GM23338 (cell line): Measurements from ENCODE around the gene PLEKHJ1. TPM values are rescaled to one million over a fixed set of nuclear protein-coding genes. Genes with fewer than 3 reads are reported as not detected.

Experiments
- ATAC-seq: fragments of 200-7000 bp; cut with Tn5 transposase; 3 replicates; pipeline ENCODE4 v1.9.1; 2020
- DNase-seq: peaks from one replicate; pipeline ENCODE4 v3.0.0-alpha.2; 2015; ENCODE audit warnings: low spot score
- H2AFZ ChIP-seq: fragments of 200-600 bp; sonication (generic); 2 replicates; pipeline ENCODE4 v1.8.0; 2016; ENCODE audit warnings: antibody characterized with exemption, mild to moderate bottlenecking, moderate library complexity
- H3F3A ChIP-seq: fragments of 200-600 bp; sonication (generic); replicated peaks from 2 replicates; pipeline ENCODE4 v1.8.0; 2017; ENCODE audit warnings: antibody characterized with exemption, mixed run types, low read depth
- H3K27ac ChIP-seq: fragments of 200-600 bp; sonication (generic); 2 replicates; pipeline ENCODE4 v1.6.1; 2016; ENCODE audit warnings: low read depth
- H3K27me3 ChIP-seq: fragments of 200-600 bp; sonication (generic); 2 replicates; pipeline ENCODE4 v1.8.0; 2016; ENCODE audit warnings: mild to moderate bottlenecking, mixed run types, moderate library complexity; ENCODE audit not compliant: insufficient read depth
- H3K36me3 ChIP-seq: fragments of 200-600 bp; sonication (generic); 2 replicates; pipeline ENCODE4 v1.8.0; 2016; ENCODE audit warnings: mild to moderate bottlenecking; ENCODE audit not compliant: insufficient read depth
- H3K4me1 ChIP-seq: fragments of 200-600 bp; sonication (generic); 2 replicates; pipeline ENCODE4 v1.8.0; 2016; ENCODE audit warnings: mild to moderate bottlenecking, moderate library complexity; ENCODE audit not compliant: insufficient read depth
- H3K4me2 ChIP-seq: fragments of 200-600 bp; sonication (generic); 2 replicates; pipeline ENCODE4 v1.7.1; 2017; ENCODE audit warnings: mixed run types
- H3K4me3 ChIP-seq: fragments of 200-600 bp; sonication (generic); 2 replicates; pipeline ENCODE4 v1.6.1; 2016; ENCODE audit warnings: mixed run types
- H3K79me2 ChIP-seq: fragments of 200-600 bp; sonication (generic); replicated peaks from 2 replicates; pipeline ENCODE4 v1.8.0; 2017; ENCODE audit warnings: mild to moderate bottlenecking; ENCODE audit not compliant: insufficient read depth
- H3K9me2 ChIP-seq: fragments of 200-600 bp; sonication (generic); 2 replicates; pipeline ENCODE4 v1.8.0; 2017; ENCODE audit not compliant: insufficient read depth
- H4K20me1 ChIP-seq: fragments of 200-600 bp; sonication (generic); replicated peaks from 2 replicates; pipeline ENCODE4 v1.8.0; 2017; ENCODE audit warnings: mild to moderate bottlenecking; ENCODE audit not compliant: insufficient read depth
- H3K27ac Mint-ChIP-seq: 2 replicates; pipeline ENCODE4 v1.8.0; 2020; ENCODE audit warnings: inconsistent platforms, mild to moderate bottlenecking, moderate library complexity, mixed read lengths
- H3K27me3 Mint-ChIP-seq: 3 replicates; pipeline ENCODE4 v1.8.0; 2022; ENCODE audit warnings: low read depth, mild to moderate bottlenecking, moderate library complexity, mixed read lengths, inconsistent platforms; ENCODE audit not compliant: insufficient read depth, poor library complexity
- H3K36me3 Mint-ChIP-seq: 3 replicates; pipeline ENCODE4 v1.8.0; 2021; ENCODE audit warnings: low read depth, mild to moderate bottlenecking, inconsistent platforms, moderate library complexity, mixed read lengths
- H3K4me1 Mint-ChIP-seq: 3 replicates; pipeline ENCODE4 v1.8.0; 2020; ENCODE audit warnings: mild to moderate bottlenecking, inconsistent platforms, mixed read lengths
- H3K4me3 Mint-ChIP-seq: 3 replicates; pipeline ENCODE4 v1.8.0; 2021; ENCODE audit warnings: moderate library complexity, mild to moderate bottlenecking, inconsistent platforms, mixed read lengths
- H3K9me3 Mint-ChIP-seq: 3 replicates; pipeline ENCODE4 v1.8.0; 2020; ENCODE audit warnings: moderate library complexity, mild to moderate bottlenecking, inconsistent platforms, mixed read lengths
- CREB1 ChIP-seq: fragments of 250-450 bp; sonication (Bioruptor Pico); IDR thresholded peaks from 2 replicates; pipeline ENCODE4 v1.5.0; 2020; ENCODE audit warnings: low read depth, mild to moderate bottlenecking, moderate library complexity
- ETS1 ChIP-seq: IDR thresholded peaks from 2 replicates; pipeline ENCODE4 v1.6.1; 2016; ENCODE audit warnings: antibody characterized with exemption
- EZH2phosphoT487 ChIP-seq: fragments of 200-600 bp; sonication (generic); IDR thresholded peaks from one replicate; pipeline ENCODE4 v1.8.1; 2018; ENCODE audit warnings: antibody characterized with exemption; ENCODE audit not compliant: unreplicated experiment
- JUNB ChIP-seq: IDR thresholded peaks from one replicate; pipeline ENCODE4 v1.6.1; 2016; ENCODE audit warnings: antibody characterized with exemption; ENCODE audit not compliant: unreplicated experiment
- NANOG ChIP-seq: IDR thresholded peaks from 2 replicates; pipeline ENCODE4 v1.6.1; 2016; ENCODE audit warnings: antibody characterized with exemption, borderline replicate concordance
- STAT1 ChIP-seq: IDR thresholded peaks from one replicate; pipeline ENCODE4 v1.6.1; 2016; ENCODE audit warnings: antibody characterized with exemption; ENCODE audit not compliant: unreplicated experiment
- ZNF331 ChIP-seq: fragments of 250-450 bp; sonication (Bioruptor Pico); IDR thresholded peaks from 2 replicates; pipeline ENCODE4 v1.5.0; 2020; ENCODE audit warnings: low read depth, mild to moderate bottlenecking, moderate library complexity
- polyA plus RNA-seq: library from polyadenylated mRNA; unstranded; fragments of >200 nt; fragmentation: Nextera tagmentation; extraction: Ambion mirVana; gene quantifications from 2 replicates; pipeline ENCODE4 v1.2.1, GENCODE V29; 2016
- total RNA-seq: library from RNA; depleted of rRNA; stranded (reverse); fragments of >200 nt; shearing (Covaris generic); gene quantifications from 2 replicates; pipeline ENCODE4 v1.2.3, GENCODE V29; 2014
- TF ChIP-seq, protein P1 (sequence below): fragments of 250-450 bp; sonication (Bioruptor Pico); IDR thresholded peaks from 2 replicates; pipeline ENCODE4 v1.5.0; 2020; ENCODE audit warnings: mild to moderate bottlenecking, moderate library complexity
- TF ChIP-seq, protein P2 (sequence below), 2 experiments: fragments of 200-600 bp in 1 of 2; sonication (generic) in 1 of 2; conservative IDR thresholded peaks; 2 replicates each; pipeline versions ENCODE4 v1.5.1 to v1.6.1; 2016 to 2017; ENCODE audit warnings: antibody characterized with exemption in 2 of 2, low read depth in 2 of 2, mild to moderate bottlenecking in 2 of 2, moderate library complexity in 1 of 2

Gene PLEKHJ1
- total and polyA plus RNA-seq, 2 experiments from 2014 or later = 146 to 210 TPM

DNA sequence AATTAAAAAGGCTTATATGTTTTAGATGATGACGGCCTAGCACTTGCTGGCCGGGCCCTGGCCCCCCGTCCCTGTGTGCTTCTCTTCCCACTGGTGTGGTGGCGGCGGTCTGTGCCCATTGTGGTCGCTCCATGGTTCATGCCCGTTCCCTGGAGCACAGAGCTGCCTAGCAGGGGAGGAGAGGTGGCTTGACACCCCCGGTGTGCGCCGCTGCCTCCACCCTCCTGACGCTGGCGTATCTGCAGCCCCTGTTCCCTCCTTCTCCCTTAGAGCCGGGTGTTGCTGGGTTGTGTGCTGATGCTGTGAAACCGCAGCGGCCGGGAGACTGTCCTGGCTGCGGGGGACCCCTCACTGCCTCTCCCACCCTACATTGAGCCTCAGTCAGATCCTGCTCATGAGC is 43.3 kb downstream of the PLEKHJ1 start:
- H3K9me2 ChIP-seq = no peaks in the 10 kb centered on the region
- H3K79me2 ChIP-seq = peaks cover 21% of the 10 kb centered on the region; the same call in 1 of the 2 replicates
- no peaks in the 10 kb centered on the region for H3K4me1 ChIP-seq
- TF ChIP-seq JUNB = no peak
- TF ChIP-seq STAT1 = no peak
- TF ChIP-seq ETS1 = no peak
- no peak for TF ChIP-seq NANOG
- TF ChIP-seq CREB1 (CRISPR knock-in tag) = no peak
- TF ChIP-seq ZNF331 = no peak
- TF ChIP-seq, protein P1, sequence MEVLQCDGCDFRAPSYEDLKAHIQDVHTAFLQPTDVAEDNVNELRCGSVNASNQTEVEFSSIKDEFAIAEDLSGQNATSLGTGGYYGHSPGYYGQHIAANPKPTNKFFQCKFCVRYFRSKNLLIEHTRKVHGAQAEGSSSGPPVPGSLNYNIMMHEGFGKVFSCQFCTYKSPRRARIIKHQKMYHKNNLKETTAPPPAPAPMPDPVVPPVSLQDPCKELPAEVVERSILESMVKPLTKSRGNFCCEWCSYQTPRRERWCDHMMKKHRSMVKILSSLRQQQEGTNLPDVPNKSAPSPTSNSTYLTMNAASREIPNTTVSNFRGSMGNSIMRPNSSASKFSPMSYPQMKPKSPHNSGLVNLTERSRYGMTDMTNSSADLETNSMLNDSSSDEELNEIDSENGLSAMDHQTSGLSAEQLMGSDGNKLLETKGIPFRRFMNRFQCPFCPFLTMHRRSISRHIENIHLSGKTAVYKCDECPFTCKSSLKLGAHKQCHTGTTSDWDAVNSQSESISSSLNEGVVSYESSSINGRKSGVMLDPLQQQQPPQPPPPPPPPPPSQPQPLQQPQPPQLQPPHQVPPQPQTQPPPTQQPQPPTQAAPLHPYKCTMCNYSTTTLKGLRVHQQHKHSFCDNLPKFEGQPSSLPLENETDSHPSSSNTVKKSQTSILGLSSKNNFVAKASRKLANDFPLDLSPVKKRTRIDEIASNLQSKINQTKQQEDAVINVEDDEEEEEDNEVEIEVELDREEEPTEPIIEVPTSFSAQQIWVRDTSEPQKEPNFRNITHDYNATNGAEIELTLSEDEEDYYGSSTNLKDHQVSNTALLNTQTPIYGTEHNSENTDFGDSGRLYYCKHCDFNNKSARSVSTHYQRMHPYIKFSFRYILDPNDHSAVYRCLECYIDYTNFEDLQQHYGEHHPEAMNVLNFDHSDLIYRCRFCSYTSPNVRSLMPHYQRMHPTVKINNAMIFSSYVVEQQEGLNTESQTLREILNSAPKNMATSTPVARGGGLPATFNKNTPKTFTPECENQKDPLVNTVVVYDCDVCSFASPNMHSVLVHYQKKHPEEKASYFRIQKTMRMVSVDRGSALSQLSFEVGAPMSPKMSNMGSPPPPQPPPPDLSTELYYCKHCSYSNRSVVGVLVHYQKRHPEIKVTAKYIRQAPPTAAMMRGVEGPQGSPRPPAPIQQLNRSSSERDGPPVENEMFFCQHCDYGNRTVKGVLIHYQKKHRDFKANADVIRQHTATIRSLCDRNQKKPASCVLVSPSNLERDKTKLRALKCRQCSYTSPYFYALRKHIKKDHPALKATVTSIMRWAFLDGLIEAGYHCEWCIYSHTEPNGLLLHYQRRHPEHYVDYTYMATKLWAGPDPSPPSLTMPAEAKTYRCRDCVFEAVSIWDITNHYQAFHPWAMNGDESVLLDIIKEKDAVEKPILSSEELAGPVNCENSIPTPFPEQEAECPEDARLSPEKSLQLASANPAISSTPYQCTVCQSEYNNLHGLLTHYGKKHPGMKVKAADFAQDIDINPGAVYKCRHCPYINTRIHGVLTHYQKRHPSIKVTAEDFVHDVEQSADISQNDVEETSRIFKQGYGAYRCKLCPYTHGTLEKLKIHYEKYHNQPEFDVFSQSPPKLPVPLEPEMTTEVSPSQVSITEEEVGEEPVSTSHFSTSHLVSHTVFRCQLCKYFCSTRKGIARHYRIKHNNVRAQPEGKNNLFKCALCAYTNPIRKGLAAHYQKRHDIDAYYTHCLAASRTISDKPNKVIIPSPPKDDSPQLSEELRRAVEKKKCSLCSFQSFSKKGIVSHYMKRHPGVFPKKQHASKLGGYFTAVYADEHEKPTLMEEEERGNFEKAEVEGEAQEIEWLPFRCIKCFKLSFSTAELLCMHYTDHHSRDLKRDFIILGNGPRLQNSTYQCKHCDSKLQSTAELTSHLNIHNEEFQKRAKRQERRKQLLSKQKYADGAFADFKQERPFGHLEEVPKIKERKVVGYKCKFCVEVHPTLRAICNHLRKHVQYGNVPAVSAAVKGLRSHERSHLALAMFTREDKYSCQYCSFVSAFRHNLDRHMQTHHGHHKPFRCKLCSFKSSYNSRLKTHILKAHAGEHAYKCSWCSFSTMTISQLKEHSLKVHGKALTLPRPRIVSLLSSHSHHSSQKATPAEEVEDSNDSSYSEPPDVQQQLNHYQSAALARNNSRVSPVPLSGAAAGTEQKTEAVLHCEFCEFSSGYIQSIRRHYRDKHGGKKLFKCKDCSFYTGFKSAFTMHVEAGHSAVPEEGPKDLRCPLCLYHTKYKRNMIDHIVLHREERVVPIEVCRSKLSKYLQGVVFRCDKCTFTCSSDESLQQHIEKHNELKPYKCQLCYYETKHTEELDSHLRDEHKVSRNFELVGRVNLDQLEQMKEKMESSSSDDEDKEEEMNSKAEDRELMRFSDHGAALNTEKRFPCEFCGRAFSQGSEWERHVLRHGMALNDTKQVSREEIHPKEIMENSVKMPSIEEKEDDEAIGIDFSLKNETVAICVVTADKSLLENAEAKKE (CRISPR knock-in tag) = no peak
- TF ChIP-seq, protein P2, sequence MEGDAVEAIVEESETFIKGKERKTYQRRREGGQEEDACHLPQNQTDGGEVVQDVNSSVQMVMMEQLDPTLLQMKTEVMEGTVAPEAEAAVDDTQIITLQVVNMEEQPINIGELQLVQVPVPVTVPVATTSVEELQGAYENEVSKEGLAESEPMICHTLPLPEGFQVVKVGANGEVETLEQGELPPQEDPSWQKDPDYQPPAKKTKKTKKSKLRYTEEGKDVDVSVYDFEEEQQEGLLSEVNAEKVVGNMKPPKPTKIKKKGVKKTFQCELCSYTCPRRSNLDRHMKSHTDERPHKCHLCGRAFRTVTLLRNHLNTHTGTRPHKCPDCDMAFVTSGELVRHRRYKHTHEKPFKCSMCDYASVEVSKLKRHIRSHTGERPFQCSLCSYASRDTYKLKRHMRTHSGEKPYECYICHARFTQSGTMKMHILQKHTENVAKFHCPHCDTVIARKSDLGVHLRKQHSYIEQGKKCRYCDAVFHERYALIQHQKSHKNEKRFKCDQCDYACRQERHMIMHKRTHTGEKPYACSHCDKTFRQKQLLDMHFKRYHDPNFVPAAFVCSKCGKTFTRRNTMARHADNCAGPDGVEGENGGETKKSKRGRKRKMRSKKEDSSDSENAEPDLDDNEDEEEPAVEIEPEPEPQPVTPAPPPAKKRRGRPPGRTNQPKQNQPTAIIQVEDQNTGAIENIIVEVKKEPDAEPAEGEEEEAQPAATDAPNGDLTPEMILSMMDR (conservative IDR thresholded peaks at IDR 0.05; ENCODE audit: low read depth in 2 of 2) = no peak
- TF ChIP-seq EZH2phosphoT487 = no peak
- H3K4me3 ChIP-seq = no peak overlapping the region
- H3F3A ChIP-seq = no peaks in the 10 kb centered on the region
- H3K9me3 Mint-ChIP-seq = no peaks in the 10 kb centered on the region
- H3K36me3 Mint-ChIP-seq = peaks cover 29% of the 10 kb centered on the region
- no peak overlapping the region for H2AFZ ChIP-seq
- H4K20me1 ChIP-seq = no peaks in the 10 kb centered on the region; the same call in none of the 2 replicates
- peaks cover 3% of the 10 kb centered on the region; the same call in 1 of the 2 replicates for H3K36me3 ChIP-seq
- no peak overlapping the region; the same call in 1 of the 2 replicates for H3K27ac Mint-ChIP-seq
- no peak overlapping the region for H3K4me2 ChIP-seq
- no peak overlapping the region for H3K4me3 Mint-ChIP-seq
- H3K27me3 Mint-ChIP-seq = peaks cover 3% of the 10 kb centered on the region
- no peaks in the 10 kb centered on the region; the same call in 2 of the 3 replicates for H3K4me1 Mint-ChIP-seq
- H3K27me3 ChIP-seq = no peaks in the 10 kb centered on the region
- H3K27ac ChIP-seq = no peak overlapping the region
- DNase-seq = no peak
- no peak for ATAC-seq
